CD4-positive, alpha-beta T cell treated with Interleukin-6 at 100 ng/mL for 8 hours (primary cell): ENCODE measurements around the gene PLA2G4A.
"Not testable (repeated sequence)": the region's sequence is repeated elsewhere in the genome, so short reads cannot be mapped to it uniquely, and the experiment has no call there.

Experiments
- DNase-seq: peaks from one replicate; pipeline ENCODE4 v3.0.0-alpha.2; 2020; ENCODE audit warnings: mixed read lengths, low spot score

PLA2G4A gene

DNA sequence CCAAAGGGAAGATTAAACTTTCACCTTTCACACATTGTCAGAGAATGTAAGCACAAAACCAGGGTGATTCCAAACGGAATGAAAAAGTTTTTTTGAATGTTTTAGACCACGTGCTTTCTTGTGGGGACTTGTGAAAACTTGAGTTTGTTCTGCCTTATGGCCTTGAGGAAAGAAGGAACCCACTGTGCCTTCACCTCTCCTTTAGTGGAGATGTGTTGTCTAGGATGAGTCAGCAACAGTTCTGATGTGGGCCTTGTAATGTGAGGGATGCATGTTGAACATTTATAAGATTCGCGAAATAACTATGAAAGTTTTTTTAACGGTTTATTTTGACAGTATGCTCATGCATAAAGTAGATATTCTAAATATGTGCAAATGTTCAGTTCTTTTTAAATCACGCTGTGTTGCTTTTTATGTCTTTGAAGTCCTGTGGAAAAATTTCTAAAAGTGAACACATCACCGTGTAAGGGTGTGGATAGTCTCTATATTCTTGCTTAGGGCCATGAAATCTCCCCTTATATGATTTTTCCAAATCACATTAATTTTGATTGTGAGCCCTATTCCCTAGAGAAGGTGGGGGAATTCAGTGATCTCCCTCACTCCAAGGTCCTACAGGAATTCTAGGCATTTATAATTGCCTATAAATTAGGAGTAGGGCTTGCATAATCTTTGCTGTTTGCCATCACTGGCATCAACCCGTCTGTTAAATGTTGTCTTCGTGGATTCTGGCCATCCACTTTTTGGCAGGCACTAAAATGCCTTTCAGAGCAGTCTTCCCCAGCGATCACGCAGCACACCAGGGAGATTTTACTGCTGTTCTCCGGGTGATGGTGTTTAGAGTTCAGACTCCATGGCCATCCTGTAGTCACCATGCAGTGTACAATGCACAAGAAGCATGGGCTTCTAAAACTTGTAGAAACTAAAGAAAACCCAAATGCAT is 47.4 kb downstream of the PLA2G4A start:
- no peak for DNase-seq

DNA sequence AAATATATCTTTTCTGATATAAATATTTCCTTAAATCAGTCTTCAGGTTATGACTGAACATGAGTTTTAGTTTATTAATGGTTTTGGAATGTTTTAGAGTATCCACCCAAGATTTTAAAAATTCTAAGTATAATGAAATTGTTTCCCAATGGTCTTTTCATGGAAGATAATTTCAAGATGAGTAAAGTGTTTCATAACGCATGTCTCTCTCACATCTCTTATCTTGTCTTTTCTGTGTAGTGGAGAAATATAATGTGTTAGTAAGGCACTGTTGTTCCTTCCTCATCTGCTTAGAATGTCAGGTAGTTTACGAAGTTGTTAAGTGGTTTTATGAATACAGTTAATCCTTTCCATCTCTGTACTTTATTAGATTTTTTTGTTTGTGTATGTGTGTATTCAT is 49.6 kb downstream of the PLA2G4A start:
- no peak for DNase-seq

DNA sequence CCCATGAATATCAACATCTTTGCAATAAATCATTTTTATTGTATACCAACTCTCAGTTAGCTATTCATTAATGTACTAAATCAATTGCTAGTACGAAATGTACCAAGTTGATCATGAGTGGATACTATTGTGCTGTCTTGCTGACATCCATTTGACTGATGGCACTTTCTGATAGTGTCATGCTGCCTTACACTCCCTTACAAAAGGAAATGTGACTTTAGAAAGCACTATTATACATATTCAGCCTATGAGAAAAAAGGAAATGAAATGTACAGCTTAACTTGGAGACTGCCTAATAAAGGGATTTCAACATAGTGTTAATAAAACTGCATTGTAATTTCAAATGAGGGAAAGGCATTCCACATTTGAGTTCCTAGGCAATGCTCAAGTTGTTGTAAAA is 52.2 kb downstream of the PLA2G4A start:
- no peak for DNase-seq

- DNase-seq = no peak
These were observed 53.8 kb downstream of the PLA2G4A start for GRCh38 chr1:186882372-186883134.

DNA sequence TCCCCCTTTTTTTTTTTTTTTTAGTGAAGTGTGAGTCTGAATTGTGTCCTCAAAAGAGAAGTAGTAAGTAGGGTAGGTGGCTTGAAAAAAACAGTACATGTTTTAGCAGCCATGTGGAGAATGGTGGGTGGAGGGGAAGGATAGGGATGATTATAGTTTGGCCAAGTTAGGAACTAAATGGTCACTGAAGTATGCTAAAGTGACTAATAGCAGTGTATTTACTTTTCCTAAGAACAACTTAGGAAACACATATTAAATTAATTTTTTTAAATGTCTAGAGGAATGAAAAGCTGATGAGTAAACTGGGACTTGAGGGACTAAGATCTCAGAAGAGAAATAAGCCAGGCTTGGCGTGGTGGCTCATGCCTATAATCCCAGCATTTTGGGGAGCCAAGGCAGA is 55.5 kb downstream of the PLA2G4A start:
- DNase-seq = no peak

DNA sequence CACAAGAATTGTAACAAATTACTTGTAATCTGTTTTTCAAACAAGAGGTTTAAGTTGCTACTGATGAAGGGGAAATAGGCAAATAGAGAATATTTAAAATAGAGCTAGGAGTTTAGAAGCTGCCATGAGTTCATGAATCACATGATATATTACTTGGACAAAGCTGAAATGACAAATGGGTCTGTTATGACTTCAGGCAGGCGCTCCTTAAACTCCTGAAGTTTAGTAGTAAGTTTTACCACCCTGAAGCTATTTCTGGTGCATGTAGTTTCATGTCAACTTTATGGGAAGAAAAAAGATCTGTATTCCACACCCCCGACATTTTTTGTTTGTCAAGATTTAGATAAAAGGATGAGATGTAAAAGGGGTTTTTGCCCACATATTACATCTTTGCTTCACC is 58.5 kb downstream of the PLA2G4A start:
- no peak for DNase-seq

- DNase-seq = no peak
These were observed 59.6 kb downstream of the PLA2G4A start for GRCh38 chr1:186888367-186888766.

GRCh38 chr1:186892936-186893335 is 64.2 kb downstream of the PLA2G4A start:
- DNase-seq = no peak

DNA sequence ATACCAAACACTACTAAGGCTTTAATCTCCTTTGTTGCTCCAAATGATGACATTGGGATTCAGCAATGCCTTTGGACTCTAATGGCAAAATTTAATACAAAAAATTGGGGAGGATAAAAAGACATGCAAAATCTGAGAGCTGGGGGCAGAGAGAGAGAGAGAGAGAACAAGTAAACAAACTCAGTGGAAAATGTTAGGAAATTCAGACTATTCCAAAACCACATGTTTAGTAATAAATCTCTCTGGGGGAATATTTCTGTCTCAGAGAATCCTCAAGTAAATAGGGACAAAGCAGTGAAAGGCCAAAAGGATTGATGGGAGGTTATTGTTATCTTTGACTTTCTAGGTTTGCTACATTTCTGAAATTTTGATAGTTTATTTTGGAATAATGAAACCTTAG is 65.7 kb downstream of the PLA2G4A start:
- no peak for DNase-seq

GRCh38 chr1:186896211-186896610 is 67.5 kb downstream of the PLA2G4A start:
- DNase-seq = no peak

GRCh38 chr1:186897008-186897407 is 68.3 kb downstream of the PLA2G4A start:
- no peak for DNase-seq

- no peak for DNase-seq
These were observed 70.8 kb downstream of the PLA2G4A start for GRCh38 chr1:186899577-186899976.

DNA sequence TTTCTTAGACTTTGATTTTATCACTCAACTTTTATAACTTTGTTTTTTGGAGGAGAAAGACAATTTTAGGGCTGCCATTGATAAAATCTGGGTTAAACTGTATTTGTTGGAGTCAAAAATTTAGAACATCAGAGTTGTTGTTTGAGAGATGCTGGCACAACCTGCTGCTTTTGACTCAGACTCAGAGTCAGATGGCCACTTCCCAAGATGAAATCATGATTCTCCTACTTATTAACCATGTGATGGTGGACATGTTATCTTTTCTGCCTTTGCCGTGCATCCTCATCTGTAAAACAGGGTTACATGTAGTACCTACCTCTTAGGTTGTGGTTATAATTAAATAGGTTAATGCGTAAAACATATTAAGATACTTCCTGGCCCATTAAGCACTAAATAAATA is 71.2 kb downstream of the PLA2G4A start:
- no peak for DNase-seq

DNA sequence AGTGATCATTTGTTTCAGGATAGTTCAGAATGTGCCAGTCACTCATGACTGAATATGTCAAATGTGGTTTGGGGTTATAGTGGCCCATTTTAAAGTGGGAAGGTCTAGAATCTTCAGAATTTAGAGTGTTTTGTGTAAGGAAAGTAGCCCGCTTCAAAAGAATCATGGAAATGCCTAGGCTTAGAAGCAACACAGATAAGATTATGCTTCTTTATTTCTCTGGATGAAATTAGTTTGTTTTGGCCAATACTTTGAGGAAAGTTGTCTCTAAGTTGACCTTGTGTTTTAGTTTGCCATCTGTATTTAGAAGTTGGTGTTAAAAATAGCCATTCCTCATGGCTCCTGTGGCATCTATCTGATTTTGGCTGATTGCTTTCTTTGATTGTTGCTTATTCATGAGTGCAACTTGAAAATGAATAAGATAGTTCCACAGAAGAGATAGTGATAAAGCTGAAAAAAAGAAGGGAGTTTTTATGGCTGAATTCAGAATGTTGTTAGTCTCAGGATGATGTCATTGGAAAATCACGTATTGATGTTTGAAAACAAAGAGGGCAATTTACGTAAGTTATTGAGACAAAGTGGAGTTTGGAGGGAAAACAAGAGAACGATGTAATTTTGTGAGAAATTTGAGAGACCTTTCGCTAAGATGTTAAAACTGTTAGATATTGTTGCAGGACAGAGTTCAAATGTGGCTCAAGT is 71.9 kb downstream of the PLA2G4A start:
- no peak for DNase-seq

GRCh38 chr1:186901631-186902030 is 72.9 kb downstream of the PLA2G4A start:
- DNase-seq = no peak

DNA sequence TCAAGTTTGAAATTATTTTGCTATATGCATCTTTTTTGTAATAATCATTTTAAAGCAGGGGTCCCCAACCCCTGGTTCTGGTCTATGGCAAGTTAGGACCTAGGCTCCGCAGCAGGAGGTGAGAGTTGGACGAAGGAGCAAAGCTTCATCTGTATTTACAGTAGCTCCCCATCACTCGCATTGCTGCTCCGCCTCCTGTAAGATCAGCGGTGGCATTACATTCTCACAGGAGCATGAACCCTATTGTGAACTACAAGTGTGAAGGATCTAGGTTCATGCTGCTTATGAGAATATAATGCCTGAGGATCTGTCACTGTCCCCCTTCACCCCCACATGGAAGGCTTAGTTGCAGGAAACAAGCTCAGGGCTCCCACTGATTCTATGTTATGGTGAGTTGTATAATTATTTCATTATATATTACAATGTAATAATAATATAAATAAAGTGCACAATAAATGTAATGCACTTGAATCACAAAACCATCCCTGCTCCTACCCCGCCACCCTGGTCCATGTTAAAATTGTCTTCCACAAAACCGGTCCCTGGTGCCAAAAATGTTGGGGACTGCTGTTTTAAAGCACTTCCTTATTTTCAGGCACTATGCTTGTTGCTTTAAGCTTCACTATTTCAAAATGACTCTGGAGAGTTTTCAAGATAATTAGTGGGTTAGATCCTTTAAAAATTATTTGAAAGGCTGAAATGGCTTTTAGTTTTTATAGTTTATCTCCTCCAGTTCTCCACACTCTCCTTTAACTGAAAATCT is 74.8 kb downstream of the PLA2G4A start:
- no peak for DNase-seq

GRCh38 chr1:186904361-186904760 is 75.6 kb downstream of the PLA2G4A start:
- no peak for DNase-seq

- no peak for DNase-seq
These were observed 76.8 kb downstream of the PLA2G4A start for GRCh38 chr1:186905561-186905960.

DNA sequence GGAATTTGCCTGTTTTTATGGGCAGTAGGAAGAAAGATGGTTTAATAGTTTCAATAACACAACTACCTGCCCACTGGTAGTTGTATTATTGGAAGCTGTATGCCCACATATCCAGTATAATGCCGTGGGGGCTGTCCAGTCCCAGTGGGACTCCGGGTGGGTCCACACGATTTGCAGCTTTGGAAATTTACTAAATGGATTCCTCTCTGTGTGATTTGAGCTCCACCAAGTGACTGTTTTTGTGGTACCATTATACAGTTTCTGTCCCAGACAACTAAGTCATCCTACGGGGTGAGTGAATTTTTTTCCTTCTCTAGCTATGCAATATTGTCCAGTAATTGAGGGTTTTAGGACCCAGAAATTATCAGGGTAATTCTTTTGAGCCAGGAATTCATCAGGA is 86.8 kb downstream of the PLA2G4A start:
- no peak for DNase-seq

- not testable (repeated sequence) for DNase-seq
These were observed 88.5 kb downstream of the PLA2G4A start for GRCh38 chr1:186917106-186917786.

DNA sequence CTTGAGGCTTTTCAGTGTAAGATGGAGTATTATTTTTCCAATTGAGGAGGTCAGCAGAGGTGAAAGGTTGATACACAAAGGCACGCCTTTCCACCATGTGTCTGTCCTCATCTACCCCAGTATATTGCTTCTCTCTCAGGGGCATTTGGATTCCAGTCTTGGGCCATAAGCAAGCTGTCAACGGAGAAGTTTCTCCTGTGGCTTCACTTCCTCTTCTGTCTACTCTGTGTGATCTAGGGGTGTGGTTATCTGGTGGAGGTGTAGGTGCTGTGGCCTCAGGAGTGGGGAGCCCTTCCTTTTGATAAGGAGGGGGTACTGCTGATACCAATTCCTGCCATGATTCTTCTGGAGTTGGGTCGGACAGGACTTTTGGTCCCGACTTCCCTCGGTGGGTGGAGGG is 92.6 kb downstream of the PLA2G4A start:
- DNase-seq = not testable (repeated sequence)
